HG02970 (cell line): ENCODE measurements around the gene DGKG.
A peak's percentile ranks its signal among the peaks of the same experiment; 100 is the strongest.

ENCODE experiments used
- ATAC-seq: cut with Tn5 transposase; IDR thresholded peaks from one replicate; pipeline ENCODE4 v1.9.1; 2021; ENCODE audit warnings: mild to moderate bottlenecking, moderate library complexity, moderate number of reproducible peaks; ENCODE audit not compliant: unreplicated experiment, low FRiP score

The DGKG gene

GRCh38 chr3:186181901-186182300, 180.1 kb downstream of the DGKG start:
- no peak for ATAC-seq

- ATAC-seq, result no peak
Measured at GRCh38 chr3:186180891-186181481, 181.0 kb downstream of the DGKG start.

GRCh38 chr3:186180151-186180550, 181.9 kb downstream of the DGKG start:
- ATAC-seq, result no peak

- ATAC-seq, result no peak
Measured at GRCh38 chr3:186178412-186178811, 183.6 kb downstream of the DGKG start.

GRCh38 chr3:186176373-186176990, 185.6 kb downstream of the DGKG start:
- ATAC-seq, result no peak

GRCh38 chr3:186173224-186173815, 188.7 kb downstream of the DGKG start:
- no peak for ATAC-seq

GRCh38 chr3:186172353-186172752, 189.7 kb downstream of the DGKG start:
- ATAC-seq, result no peak

- ATAC-seq, result no peak
Measured at GRCh38 chr3:186171521-186171920, 190.5 kb downstream of the DGKG start.

- ATAC-seq, result no peak
Measured at GRCh38 chr3:186170516-186170915, 191.5 kb downstream of the DGKG start.

GRCh38 chr3:186169379-186169778, 192.7 kb downstream of the DGKG start:
- no peak for ATAC-seq

GRCh38 chr3:186168976-186169375, 193.1 kb downstream of the DGKG start:
- ATAC-seq, result no peak

- no peak for ATAC-seq
Measured at GRCh38 chr3:186167646-186168395, 194.2 kb downstream of the DGKG start.

- ATAC-seq, result no peak
Measured at GRCh38 chr3:186166491-186167288, 195.3 kb downstream of the DGKG start.

GRCh38 chr3:186166036-186166435, 196.0 kb downstream of the DGKG start:
- no peak for ATAC-seq

GRCh38 chr3:186165331-186165730, 196.7 kb downstream of the DGKG start:
- no peak for ATAC-seq

GRCh38 chr3:186164696-186165095, 197.3 kb downstream of the DGKG start:
- no peak for ATAC-seq

GRCh38 chr3:186162221-186162620, 199.8 kb downstream of the DGKG start:
- ATAC-seq, result no peak

- ATAC-seq, result no peak
Measured at GRCh38 chr3:186160691-186161243, 201.3 kb downstream of the DGKG start.

- no peak for ATAC-seq
Measured at GRCh38 chr3:186154641-186155040, 207.4 kb downstream of the DGKG start.

GRCh38 chr3:186152889-186153292, 209.1 kb downstream of the DGKG start:
- peak; percentile 77 for ATAC-seq
